ENCODE results near the gene FICD. TPM values are rescaled to one million over a fixed set of nuclear protein-coding genes. Genes with fewer than 3 reads are reported as not detected.
A peak's percentile ranks its signal among the peaks of the same experiment; 100 is the strongest.

The FICD gene
- total RNA-seq, 1 experiment from 2014 or later, result 10.1 TPM

- H3K36me3 ChIP-seq (ENCODE audit: control insufficient read depth, insufficient read depth, low read length), result peaks cover 34% of the 10 kb centered on the region
- DNase-seq (ENCODE audit: low read depth, low spot score) (peak; percentile 77), ATAC-seq (peak; percentile 89)
- peak within 1 kb of the TSS; percentile 99 for H3K27ac ChIP-seq (ENCODE audit: low read length)
- H3K27me3 ChIP-seq (ENCODE audit: control insufficient read depth, insufficient read depth, low read length), result no peaks in the 10 kb centered on the region
- intact Hi-C loops (cut with micrococcal nuclease; ENCODE audit: unreplicated experiment), result loop anchor here (1.0 to 5.0 kb wide), 2 partner anchors 56 to 530 kb away; partner anchors contain the start of gene ALKBH2
- peak within 1 kb of the TSS; percentile 100 for H3K4me3 ChIP-seq (ENCODE audit: low read depth in 2 of 2, low read length in 2 of 2)
- no TSS peak for BruUV-seq (replicated peaks)
- H3K9me3 ChIP-seq (ENCODE audit: control insufficient read depth, insufficient read depth, low read depth, low read length), result no peaks in the 10 kb centered on the region
- H3K4me1 ChIP-seq (ENCODE audit: control insufficient read depth, insufficient read depth, low read length), result peaks cover 35% of the 10 kb centered on the region
- TF ChIP-seq, protein P1, sequence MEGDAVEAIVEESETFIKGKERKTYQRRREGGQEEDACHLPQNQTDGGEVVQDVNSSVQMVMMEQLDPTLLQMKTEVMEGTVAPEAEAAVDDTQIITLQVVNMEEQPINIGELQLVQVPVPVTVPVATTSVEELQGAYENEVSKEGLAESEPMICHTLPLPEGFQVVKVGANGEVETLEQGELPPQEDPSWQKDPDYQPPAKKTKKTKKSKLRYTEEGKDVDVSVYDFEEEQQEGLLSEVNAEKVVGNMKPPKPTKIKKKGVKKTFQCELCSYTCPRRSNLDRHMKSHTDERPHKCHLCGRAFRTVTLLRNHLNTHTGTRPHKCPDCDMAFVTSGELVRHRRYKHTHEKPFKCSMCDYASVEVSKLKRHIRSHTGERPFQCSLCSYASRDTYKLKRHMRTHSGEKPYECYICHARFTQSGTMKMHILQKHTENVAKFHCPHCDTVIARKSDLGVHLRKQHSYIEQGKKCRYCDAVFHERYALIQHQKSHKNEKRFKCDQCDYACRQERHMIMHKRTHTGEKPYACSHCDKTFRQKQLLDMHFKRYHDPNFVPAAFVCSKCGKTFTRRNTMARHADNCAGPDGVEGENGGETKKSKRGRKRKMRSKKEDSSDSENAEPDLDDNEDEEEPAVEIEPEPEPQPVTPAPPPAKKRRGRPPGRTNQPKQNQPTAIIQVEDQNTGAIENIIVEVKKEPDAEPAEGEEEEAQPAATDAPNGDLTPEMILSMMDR (IDR thresholded peaks at IDR 0.05), result no peak
- TF ChIP-seq POLR2AphosphoS5 (IDR thresholded peaks at IDR 0.05; ENCODE audit: low read depth, low read length) (peak; percentile 67), SIN3A (IDR thresholded peaks at IDR 0.05; ENCODE audit: borderline replicate concordance, insufficient read depth, low read depth, low read length) (peak; percentile 23), TCF7L2 (IDR thresholded peaks at IDR 0.05; ENCODE audit: low read depth, low read length) (no peak)
- TF ChIP-seq, protein P2, sequence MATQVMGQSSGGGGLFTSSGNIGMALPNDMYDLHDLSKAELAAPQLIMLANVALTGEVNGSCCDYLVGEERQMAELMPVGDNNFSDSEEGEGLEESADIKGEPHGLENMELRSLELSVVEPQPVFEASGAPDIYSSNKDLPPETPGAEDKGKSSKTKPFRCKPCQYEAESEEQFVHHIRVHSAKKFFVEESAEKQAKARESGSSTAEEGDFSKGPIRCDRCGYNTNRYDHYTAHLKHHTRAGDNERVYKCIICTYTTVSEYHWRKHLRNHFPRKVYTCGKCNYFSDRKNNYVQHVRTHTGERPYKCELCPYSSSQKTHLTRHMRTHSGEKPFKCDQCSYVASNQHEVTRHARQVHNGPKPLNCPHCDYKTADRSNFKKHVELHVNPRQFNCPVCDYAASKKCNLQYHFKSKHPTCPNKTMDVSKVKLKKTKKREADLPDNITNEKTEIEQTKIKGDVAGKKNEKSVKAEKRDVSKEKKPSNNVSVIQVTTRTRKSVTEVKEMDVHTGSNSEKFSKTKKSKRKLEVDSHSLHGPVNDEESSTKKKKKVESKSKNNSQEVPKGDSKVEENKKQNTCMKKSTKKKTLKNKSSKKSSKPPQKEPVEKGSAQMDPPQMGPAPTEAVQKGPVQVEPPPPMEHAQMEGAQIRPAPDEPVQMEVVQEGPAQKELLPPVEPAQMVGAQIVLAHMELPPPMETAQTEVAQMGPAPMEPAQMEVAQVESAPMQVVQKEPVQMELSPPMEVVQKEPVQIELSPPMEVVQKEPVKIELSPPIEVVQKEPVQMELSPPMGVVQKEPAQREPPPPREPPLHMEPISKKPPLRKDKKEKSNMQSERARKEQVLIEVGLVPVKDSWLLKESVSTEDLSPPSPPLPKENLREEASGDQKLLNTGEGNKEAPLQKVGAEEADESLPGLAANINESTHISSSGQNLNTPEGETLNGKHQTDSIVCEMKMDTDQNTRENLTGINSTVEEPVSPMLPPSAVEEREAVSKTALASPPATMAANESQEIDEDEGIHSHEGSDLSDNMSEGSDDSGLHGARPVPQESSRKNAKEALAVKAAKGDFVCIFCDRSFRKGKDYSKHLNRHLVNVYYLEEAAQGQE (IDR thresholded peaks at IDR 0.05; ENCODE audit: insufficient read depth in 1 of 2, low read depth in 2 of 2, low read length in 1 of 2), result no peak; a peak in 1 of 4 replicates
- CTCF ChIA-PET, result interaction anchor here (0.8 to 1.1 kb wide), 2 partner anchors 55 to 107 kb away, joined by 5 to 6 read pairs; no protein-coding TSS in a partner anchor
- POLR2A ChIA-PET, result no interaction called here
- in situ Hi-C loops (cut with HindIII; ENCODE audit: low pct_unique_long_range_greater_than_20kb, low sequenced_read_pairs), result no loop called here
Measured at GRCh38 chr12:108562348-108563135, 47.5 kb downstream of the FICD start, which contains the start of gene ISCU. TSS of gene ISCU (plus strand) at chr12:108562596. CDS start at chr12:108562623, 27 bp downstream.

GRCh38 chr12:108563136-108563803, 48.2 kb downstream of the FICD start:
- TF ChIP-seq, protein P1 (IDR thresholded peaks at IDR 0.05), result peak; percentile 93
- TF ChIP-seq POLR2AphosphoS5 (IDR thresholded peaks at IDR 0.05; ENCODE audit: low read depth, low read length), result peak; percentile 25
- TF ChIP-seq, protein P2 (IDR thresholded peaks at IDR 0.05; ENCODE audit: insufficient read depth in 1 of 2, low read depth in 2 of 2, low read length in 1 of 2), result no peak
- intact Hi-C loops (cut with micrococcal nuclease; ENCODE audit: unreplicated experiment) (loop anchor here (1.0 to 5.0 kb wide), 2 partner anchors 55 to 529 kb away; partner anchors contain the start of gene ALKBH2), in situ Hi-C loops (cut with HindIII; ENCODE audit: low pct_unique_long_range_greater_than_20kb, low sequenced_read_pairs) (no loop called here)
- Histone ChIP-seq H3K9me3 (ENCODE audit: control insufficient read depth, insufficient read depth, low read depth, low read length) (no peaks in the 10 kb centered on the region), H3K27me3 (ENCODE audit: control insufficient read depth, insufficient read depth, low read length) (no peaks in the 10 kb centered on the region), H3K4me3 (ENCODE audit: low read depth in 2 of 2, low read length in 2 of 2) (peak overlapping the region; percentile 100), H3K36me3 (ENCODE audit: control insufficient read depth, insufficient read depth, low read length) (peaks cover 36% of the 10 kb centered on the region), H3K4me1 (ENCODE audit: control insufficient read depth, insufficient read depth, low read length) (peaks cover 32% of the 10 kb centered on the region), H3K27ac (ENCODE audit: low read length) (peak overlapping the region; percentile 84)
- DNase-seq (ENCODE audit: low read depth, low spot score), result peak; percentile 72
- ChIA-PET CTCF (interaction anchor here (0.8 to 2.8 kb wide), 2 partner anchors 54 to 107 kb away, joined by 5 to 17 read pairs; no protein-coding TSS in a partner anchor), POLR2A (no interaction called here)
- BruUV-seq (replicated peaks), result TSS peak; percentile 77
- ATAC-seq, result peak; percentile 62
